ENCODE results near the gene GADD45GIP1.

- TF ChIP-seq POLR2A (IDR thresholded peaks at IDR 0.05; ENCODE audit: extremely low read depth, insufficient read length) (no peak), CTCF (IDR thresholded peaks at IDR 0.05; ENCODE audit: low read depth, low read length) (peak; percentile 57), MYC (IDR thresholded peaks at IDR 0.05; ENCODE audit: low read depth, low read length) (no peak), MAX (IDR thresholded peaks at IDR 0.05; ENCODE audit: low read depth, low read length) (no peak)
Observed at GRCh38 chr19:12983542-12984142, 26.6 kb upstream of the GADD45GIP1 start.

All from NB4 (cell line).